Hepatocyte (in vitro differentiated cells): Measurements from ENCODE around the gene EXOC6.

Source experiments
- EZH2 ChIP-seq: fragments of 200-600 bp; sonication (generic); IDR thresholded peaks from 2 replicates; pipeline ENCODE4 v1.6.1; 2016; ENCODE audit warnings: antibody characterized with exemption, mild to moderate bottlenecking, borderline replicate concordance
- EZH2phosphoT487 ChIP-seq: fragments of 200-600 bp; sonication (generic); IDR thresholded peaks from one replicate; pipeline ENCODE4 v1.6.1; 2018; ENCODE audit warnings: antibody characterized with exemption, mild to moderate bottlenecking, low read depth, moderate library complexity; ENCODE audit not compliant: unreplicated experiment, severe bottlenecking
- TF ChIP-seq, protein P1 (sequence below): fragments of 200-600 bp; sonication (generic); IDR thresholded peaks from 2 replicates; pipeline ENCODE4 v1.5.1; 2016; ENCODE audit warnings: antibody characterized with exemption, mild to moderate bottlenecking; ENCODE audit not compliant: poor library complexity

GRCh38 chr10:93106631-93107072 lies 258.3 kb downstream of the EXOC6 start:
- TF ChIP-seq, protein P1, sequence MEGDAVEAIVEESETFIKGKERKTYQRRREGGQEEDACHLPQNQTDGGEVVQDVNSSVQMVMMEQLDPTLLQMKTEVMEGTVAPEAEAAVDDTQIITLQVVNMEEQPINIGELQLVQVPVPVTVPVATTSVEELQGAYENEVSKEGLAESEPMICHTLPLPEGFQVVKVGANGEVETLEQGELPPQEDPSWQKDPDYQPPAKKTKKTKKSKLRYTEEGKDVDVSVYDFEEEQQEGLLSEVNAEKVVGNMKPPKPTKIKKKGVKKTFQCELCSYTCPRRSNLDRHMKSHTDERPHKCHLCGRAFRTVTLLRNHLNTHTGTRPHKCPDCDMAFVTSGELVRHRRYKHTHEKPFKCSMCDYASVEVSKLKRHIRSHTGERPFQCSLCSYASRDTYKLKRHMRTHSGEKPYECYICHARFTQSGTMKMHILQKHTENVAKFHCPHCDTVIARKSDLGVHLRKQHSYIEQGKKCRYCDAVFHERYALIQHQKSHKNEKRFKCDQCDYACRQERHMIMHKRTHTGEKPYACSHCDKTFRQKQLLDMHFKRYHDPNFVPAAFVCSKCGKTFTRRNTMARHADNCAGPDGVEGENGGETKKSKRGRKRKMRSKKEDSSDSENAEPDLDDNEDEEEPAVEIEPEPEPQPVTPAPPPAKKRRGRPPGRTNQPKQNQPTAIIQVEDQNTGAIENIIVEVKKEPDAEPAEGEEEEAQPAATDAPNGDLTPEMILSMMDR: no peak
- TF ChIP-seq EZH2phosphoT487 (no peak), EZH2 (no peak)
